ENCODE results near the gene ACSM2B.
"Not testable (repeated sequence)": the region's sequence is repeated elsewhere in the genome, so short reads cannot be mapped to it uniquely, and the experiment has no call there.

ACSM2B gene

DNA sequence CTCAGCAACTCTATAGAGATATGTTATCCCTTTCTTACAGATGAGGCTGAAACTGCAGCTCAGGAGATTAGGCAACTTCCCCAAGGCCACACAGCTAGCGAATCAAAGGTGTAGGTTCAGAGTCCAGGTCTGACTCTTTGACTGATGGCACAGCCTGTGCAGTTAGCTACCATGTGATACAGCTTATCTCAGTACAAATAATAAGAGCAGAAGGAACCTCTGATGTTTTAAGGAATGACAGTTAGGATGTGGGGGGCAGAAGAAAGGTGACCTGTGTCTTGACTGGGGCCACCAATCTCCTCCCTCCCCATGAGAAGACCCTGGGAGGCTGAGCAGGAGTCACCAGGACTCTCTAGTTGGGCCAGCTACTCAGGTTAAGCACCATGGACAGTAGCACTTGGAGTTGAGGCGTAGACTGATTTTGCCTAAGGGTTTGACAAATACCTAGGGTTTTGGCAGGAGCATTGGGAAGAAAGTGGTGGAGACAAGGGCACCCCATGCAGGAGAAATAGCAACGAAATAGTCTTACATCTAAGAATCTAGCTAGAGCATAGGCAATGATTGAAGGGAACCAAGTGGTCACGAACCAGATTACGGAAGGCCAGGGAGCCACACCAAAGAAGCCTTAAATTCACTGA, 22.8 kb upstream of the ACSM2B start:
- no peak for DNase-seq (ENCODE audit: low read depth in 1 of 2, low spot score in 1 of 2)

DNA sequence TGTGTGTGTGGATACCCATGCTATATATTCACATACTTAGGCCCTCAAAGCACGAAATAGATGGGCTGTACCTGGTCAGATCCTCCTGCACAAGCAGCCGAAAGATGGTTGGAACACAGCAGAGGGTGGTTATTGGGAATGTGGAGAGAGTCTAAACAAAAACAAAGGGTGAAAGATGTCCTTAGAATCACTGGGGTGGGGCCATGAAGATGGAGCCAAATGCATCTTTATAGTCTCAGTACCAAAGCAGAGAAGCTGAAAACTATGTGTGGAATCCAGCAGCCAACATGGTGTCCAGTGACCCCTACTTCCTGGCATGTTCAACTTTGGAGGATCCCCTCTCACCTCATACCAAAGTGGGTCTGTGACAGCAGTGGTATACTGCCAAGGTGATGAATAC, 19.5 kb upstream of the ACSM2B start:
- not testable (repeated sequence) for DNase-seq (ENCODE audit: low read depth in 1 of 2, low spot score in 1 of 2)

DNA sequence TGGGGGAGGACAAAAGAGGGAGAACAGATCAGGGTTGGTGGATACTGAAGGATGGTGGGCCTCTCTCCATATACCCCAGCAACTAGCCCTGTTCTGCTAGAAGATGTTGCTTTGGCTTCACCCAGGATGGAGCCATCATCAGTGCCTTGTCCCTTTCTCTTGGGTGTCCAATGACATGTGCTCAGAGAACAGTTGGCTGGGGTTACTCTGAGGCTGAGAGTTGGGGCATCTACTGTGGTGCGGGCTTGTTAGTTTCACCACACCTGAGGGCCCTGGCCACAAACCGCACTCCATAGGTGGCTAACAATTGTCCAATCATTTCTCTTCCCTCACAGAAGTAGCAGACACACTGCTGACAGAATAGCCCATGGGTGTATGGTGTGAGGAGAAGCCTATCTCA, 18.9 kb upstream of the ACSM2B start:
- DNase-seq (ENCODE audit: low read depth in 1 of 2, low spot score in 1 of 2), result not testable (repeated sequence)

DNA sequence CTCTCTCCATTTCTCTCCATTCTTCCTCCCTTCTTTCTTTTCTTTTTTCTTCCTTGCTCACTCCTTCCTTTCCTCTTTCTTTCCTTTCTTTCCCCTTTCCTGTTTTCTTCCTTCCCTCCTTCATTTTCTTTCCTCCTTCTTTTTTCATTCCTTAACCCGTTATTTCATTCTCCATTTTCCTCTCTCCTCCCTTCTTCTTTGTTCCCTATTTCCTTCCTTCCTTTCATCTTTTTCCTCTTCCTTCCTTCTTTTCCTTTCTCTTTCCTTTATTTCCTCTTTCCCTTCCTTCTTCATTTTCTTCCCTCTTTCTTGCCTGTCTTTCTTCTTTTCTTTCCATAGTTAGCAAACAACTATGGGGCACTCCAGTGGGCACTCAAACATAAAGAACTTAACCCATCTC, 16.6 kb upstream of the ACSM2B start:
- DNase-seq (ENCODE audit: low read depth in 1 of 2, low spot score in 1 of 2), result not testable (repeated sequence)

DNA sequence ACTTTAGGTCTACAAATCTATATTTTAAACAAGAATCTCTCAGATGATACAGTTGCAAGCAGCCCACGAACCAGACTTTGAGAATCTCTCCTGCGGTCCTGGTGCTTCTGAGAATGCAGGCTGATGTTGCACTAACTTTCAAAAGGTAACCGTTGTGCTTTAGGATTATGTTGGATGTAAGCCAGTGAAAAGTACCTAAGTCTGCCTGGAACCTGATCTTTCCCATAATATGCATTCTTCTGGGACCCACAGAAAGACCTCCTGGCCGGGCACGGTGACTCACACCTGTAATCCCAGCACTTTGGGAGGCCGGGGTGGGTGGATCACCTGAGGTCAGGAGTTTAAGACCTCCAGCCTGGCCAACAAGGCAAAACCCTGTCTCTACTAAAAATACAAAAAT, 13.3 kb upstream of the ACSM2B start:
- DNase-seq (ENCODE audit: low read depth in 1 of 2, low spot score in 1 of 2), result not testable (repeated sequence)

DNA sequence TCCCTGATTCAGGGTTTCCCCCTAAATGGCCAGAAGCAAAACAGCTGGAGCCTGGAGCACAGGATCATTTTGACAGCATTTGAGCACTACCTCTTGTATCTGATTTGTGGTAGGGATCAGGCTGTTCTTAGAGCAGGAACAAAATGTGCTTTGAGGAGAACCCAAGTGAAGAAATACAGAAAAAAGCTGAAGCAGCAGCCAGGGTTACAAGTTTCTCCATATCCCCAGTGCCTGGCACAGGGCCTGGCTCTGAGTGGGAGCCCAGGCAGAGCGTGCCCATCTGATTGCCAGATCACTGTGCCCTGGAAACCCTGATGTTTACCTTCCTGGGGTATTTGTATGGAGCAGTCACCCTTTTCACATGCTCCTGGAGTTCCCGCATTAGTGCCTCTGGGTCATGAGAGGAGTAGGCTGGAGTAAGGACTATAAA, 11.5 kb upstream of the ACSM2B start:
- not testable (repeated sequence) for DNase-seq (ENCODE audit: low read depth in 1 of 2, low spot score in 1 of 2)

DNA sequence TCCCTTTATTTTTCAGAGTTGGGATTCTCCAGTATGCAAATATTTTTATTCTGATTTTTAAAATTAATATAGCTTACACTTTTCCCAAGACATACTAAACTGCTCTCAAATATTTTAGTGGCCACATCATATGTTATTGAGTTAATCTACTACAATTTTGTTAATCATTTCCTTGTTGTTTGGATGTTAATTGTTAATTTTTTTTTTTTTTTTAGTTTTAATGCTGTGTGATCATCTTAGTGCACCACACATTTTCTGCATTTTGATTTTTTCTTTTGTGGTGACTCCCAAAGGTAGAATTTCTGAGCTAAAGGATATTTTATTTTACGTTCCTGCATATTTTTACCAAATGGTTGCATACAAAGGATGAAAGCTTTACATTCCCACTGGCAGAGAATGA, 10.5 kb upstream of the ACSM2B start:
- DNase-seq (ENCODE audit: low read depth in 1 of 2, low spot score in 1 of 2), result not testable (repeated sequence)

DNA sequence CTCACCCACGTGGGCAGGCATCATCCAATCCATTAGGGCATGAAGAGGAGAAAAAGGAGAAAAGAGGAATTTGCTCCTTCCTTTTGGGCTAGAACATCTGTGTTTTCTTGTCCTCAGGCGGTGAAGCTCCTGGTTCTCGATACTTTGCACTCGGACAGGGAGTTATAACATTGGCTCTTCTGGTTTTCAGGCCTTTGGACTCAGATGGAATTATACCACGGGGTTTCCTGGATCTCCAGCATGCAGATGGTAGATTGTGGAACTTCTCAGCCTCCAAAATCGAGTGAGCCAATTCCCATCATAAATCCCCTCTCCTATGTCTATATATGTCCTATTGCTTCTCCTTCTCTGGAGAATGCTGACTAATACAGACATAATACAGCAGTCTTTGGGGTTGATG, 9.9 kb upstream of the ACSM2B start:
- DNase-seq (ENCODE audit: low read depth in 1 of 2, low spot score in 1 of 2), result not testable (repeated sequence)

DNA sequence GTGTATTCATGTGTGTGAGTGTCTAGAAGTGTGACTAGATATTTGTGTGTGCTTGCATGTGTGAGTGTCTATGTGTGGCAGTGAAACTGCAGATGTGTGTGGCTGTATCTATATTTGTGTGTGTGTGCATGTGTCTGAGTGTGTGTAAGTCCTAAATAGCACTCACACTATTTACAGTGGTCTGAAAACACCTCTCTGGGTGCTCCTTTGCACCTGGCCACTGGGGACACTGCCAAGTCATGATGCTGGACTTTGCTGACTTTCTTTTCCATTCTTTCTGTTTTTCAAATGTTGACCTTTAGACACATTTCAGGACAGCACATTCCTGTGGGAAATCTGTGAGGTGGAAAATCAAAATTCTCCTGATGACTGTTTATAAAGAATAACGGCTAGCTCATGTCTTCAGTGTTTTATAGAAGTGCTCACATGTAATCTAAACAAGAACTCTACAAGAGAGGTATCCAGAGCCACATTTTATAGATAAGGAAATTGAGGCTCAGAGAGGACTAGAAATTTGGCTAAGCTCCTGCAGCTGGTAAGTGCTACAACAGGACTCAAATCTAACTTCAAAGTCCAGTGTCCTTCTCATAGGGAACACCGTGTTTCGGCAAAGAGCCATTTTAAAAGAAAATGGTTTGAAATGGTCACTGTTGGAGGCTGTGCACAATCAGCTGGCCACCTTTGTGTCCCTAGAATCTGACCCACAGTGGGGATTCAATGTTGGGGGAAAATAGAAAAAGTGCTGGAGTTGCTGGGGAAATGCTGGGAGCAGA, 4.5 kb upstream of the ACSM2B start:
- DNase-seq (ENCODE audit: low read depth in 1 of 2, low spot score in 1 of 2), result not testable (repeated sequence)

DNA sequence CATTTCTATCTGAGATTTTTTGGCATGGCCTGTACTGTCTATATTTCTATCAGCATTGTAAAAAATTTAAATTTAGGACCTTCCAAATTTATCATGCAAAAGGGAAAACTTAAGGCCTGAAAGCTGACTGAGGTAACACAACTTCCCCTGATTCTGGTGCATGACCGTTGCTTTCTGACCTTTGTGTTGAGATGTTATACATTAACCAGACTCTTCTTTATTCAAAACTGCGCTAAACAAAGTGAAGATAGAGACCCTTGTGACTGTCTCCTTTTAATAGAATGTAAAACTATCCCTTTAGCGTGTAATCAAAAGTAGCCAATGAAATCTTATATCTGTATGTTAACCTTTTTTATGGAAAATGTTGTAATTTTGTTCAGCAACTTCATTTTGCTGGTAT, 1.9 kb upstream of the ACSM2B start:
- not testable (repeated sequence) for DNase-seq (ENCODE audit: low read depth in 1 of 2, low spot score in 1 of 2)

DNA sequence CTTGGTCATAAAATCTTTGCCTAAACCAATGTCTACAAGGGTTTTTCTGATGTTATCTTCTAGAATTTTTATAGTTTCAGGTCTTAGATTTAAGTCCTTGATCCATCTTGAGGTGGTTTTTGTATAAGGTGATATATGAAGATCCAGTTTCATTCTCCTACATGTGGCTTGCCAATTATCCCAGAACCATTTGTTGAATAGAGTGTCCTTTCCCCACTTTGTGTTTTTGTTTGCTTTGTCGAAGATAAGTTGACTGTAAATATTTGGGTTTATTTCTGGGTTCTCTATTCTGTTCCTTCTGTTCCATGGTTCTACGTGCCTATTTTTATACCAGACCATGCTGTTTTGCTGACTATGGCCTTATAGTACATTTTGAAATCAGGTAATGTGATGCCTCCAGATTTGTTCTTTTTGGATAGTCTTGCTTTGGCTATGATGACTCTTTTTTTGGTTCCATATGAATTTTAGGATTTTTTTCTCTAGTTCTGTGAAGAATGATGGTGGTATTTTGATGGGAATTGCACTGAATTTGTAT, 7.0 kb downstream of the ACSM2B start:
- not testable (repeated sequence) for DNase-seq (ENCODE audit: low read depth in 1 of 2, low spot score in 1 of 2)

DNA sequence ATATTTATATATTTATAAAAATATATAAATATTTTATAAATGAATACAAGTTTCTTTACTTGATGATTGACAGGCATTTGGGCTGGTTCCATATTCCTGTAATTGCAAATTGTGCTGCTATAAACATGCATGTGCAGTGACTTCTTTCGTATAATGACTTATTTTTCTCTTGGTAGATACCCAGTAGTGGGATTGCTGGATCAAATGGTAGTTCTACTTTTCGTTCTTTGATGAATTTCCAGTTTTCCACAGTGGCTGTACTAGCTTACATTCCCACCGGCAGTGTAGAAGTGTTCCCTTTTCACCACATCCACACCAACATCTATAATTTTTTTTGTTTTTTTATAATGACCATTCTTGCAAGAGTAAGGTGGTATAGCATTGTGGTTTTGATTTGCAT, 7.8 kb downstream of the ACSM2B start:
- no peak for DNase-seq (ENCODE audit: low read depth in 1 of 2, low spot score in 1 of 2)

DNA sequence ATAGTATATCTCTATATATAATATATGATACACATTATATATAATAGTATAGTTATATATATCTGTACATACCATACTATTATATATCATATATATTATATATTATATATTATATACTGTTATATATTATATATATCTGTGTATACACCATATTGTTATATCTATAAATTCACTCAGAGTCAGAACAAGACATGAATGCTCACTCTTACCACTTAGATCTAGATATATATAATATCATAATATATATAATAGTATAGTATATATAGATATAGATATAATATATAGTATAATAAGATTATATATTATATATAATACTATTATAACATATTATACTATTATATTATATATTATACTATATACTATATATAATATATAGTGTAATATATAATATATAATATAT, 9.3 kb downstream of the ACSM2B start:
- no peak for DNase-seq (ENCODE audit: low read depth in 1 of 2, low spot score in 1 of 2)

DNA sequence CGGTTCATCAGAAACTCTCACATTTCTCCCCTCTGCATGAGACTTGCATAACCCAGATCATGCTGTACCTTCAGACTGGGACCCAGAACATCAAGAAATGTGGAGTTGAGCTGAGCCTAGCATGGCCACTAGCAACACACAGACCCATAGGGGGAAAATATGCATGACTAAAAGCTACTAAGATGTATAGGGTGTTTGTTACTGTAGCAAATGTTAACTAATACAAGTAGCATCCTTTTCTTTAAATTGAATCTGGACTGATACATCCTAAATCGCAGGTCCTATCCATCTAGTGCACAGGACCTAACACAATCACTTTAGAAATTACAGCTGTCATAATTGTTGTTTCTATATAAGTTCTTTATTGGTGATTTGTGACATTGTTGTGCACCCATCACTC, 10.8 kb downstream of the ACSM2B start:
- not testable (repeated sequence) for DNase-seq (ENCODE audit: low read depth in 1 of 2, low spot score in 1 of 2)

DNA sequence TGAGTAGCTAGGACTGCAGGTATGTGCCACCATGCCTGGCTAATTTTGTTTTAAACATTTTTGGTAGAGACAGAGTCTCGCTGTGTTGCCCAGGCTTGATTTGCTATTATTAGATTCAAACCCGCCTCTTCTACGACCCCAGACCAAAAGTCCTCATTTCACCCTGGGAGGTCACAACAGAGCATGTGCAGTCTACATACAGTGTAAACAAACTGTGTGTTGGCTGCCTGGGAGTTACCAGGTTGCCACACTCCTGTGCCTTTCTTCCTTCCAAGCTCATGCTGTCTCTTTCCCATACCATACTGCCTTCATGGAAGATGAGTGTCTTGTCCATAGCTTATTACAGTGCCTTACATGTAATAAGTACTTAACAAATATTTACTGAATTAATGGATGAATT, 11.9 kb downstream of the ACSM2B start:
- not testable (repeated sequence) for DNase-seq (ENCODE audit: low read depth in 1 of 2, low spot score in 1 of 2)

DNA sequence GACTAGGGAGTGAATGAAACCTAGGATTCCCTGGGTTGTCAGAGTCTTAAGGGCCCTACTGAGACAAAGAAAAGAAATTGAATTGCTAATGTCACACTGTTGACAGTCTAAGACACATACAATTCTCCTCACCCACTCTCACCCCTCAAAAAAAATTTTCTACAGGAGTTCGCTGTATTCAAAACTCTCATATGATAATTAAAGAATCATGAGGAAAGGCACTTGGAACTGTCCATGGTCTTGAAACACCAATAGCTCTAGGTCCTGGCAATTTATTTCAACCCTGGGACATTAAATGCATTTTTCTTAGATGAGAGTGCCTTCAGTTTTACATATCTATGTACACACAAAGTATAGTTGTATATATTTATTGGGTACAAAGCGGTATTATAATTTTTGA, 20.5 kb downstream of the ACSM2B start:
- DNase-seq (ENCODE audit: low read depth in 1 of 2, low spot score in 1 of 2), result not testable (repeated sequence)

DNA sequence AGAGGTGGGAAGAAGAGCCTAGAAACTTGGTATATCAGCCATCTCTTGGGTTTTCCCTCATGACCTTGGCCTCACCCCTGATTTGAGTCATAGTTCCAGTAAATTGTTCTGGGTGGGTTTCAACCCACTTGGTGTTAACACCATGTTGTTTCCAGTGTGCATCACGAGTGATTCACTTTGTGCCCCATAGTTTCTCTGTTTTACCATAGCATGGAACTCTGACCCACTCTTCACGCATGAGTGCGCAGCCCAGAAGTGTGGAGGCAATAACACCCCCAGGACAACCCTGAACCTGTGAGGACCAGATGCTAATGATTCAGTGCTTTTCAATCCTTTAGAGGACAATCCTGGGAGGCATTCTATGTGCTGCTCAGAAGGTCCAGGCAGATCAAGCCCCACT, 21.5 kb downstream of the ACSM2B start:
- DNase-seq (ENCODE audit: low read depth in 1 of 2, low spot score in 1 of 2), result not testable (repeated sequence)

DNA sequence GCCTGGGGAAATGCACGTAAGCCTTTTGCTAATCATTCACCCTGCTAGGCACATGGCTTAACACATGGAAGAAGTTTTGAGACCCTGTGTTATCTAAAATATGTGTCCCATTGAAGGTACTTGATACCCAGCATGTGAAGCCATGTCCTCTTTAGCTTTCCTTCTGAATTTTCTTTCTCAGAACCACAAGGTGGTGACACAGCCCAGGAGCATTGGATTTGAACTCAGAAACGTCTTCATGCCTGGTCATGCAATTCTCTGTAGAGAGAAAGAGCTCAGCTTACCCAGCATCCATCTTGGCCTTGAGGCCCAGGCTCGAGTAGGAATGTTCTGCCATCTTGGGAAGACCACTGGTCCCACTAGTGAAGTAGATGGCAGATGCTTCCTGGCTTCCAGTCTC, 22.7 kb downstream of the ACSM2B start:
- not testable (repeated sequence) for DNase-seq (ENCODE audit: low read depth in 1 of 2, low spot score in 1 of 2)

DNA sequence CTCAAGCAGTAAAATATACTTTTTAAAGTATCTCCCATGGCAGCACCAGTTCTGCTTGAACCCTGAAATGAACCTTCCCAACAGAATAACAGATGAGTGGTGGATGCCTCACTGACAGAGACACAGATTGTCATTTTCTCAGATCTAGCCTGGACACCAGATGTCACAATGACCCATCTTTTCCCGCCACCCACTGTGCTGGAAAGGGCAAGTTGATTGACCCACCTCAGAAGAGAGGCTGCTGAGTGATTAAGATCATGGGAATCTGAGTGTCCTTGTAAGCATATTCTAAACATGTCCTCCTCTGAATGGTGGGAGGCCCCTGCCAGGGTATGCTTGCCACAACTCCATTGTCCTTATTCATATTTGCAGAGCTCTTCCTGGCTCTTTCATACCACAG, 29.2 kb downstream of the ACSM2B start:
- not testable (repeated sequence) for DNase-seq (ENCODE audit: low read depth in 1 of 2, low spot score in 1 of 2)

DNA sequence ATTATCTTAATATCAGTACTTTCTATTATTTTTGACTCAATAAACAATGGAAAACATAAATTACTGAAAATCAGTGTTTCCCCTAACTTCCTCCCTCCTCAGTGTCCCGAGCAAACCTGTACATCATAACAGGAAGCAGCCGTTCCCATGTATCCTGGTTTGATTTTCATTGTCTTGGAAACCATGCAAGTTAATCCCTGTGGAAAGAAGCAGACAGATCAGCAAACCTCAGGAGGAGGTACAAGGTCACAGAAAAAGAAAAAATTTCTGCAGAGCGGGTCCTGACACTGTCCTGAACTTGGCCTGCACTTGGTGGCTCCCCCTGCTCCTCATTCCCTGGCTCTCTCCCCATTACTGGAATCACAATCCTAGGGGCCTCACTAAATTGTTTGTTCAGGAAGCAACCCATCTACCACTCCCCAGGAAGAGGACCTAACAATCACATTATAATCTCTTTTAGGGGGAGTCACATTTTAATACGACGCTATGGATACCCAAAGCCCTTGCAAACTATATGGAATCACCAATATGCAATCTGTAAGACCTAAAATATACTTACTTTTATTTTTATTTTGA, 29.8 kb downstream of the ACSM2B start:
- not testable (repeated sequence) for DNase-seq (ENCODE audit: low read depth in 1 of 2, low spot score in 1 of 2)

DNA sequence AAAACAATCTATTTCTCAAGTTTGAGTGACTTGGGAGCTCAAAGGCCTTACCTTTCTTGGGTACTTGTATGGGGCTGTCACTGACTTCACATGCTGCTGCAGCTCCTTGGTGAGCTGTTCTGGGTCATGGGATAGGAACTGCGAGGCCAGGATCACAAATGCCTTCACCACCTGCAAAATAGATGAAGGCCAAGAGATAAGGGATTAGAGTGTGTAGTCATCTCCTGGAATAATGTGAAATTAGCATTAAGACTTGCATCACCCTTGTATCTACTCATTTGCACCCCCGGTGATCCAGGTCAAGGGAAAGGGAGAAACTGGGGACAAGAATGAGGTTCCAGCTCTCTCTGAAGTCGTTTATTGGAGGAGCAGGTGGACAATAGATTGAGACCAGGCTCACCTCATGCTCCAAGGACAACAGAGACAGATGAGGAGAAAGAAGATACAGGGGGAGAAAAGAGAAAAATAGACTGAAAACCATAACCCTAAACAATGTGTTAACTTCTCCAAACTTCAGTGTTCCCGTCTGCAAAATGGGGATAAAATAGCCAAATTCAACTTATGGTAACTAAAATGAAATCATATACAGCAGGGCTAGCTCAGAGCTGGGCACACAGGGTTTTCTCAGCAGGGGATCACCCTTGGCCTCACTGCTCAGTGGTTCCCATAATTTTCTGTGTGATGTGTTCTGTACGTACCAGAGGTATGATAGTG, 35.4 kb downstream of the ACSM2B start:
- DNase-seq (ENCODE audit: low read depth in 1 of 2, low spot score in 1 of 2), result not testable (repeated sequence)

All from stimulated activated CD4-positive, alpha-beta T cell treated with anti-CD3 and anti-CD28 coated beads, Interleukin-15, amount 100 ng/mL, for 1 hour (primary cell).